ENCODE data around the gene GPX3. TPM values are rescaled to one million over a fixed set of nuclear protein-coding genes. Genes with fewer than 3 reads are reported as not detected.

Gene GPX3
- total and polyA plus RNA-seq, 4 donors = 514 to 1,257 (median 607) TPM

DNA sequence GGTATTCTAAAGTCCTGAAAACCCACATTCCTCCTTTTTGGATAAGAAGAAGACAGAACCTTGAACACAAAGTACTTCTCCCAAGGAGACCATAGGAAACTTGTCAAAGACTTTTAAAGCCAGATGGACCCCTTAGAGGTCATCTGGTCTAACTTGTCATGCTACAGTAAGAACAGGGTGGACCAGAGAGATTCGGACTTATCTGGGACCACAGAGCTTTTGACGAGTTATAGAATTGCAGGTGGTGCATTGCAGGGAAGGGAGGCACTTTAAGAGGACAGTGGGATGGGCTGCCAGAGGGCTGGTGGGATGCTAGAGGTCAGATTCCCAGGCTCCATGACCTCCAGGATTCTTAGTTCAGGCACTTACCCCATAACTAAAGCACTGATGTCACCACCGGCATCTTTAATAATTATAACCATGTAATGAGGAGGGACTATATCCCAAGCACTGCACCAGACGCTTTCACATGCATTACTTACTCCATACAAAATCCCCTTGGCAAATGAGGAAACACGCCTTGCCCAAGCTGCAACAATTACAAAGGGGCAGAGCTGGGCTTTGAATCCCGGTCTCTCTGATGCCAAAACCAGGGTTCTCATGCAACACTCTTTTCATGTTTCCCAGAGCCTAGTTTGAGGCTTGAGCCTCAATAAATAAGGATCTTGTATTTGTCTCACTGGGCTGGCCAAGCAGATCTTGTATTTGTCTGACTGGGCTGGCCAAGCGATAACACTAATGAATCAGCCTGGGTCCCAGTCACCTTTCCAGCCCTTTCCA, 12.8 kb upstream of the GPX3 start:
- no peaks in the 10 kb centered on the region for H3K27me3 ChIP-seq (ENCODE audit: control insufficient read depth in 1 of 2, insufficient read depth in 2 of 2, low read length in 1 of 2)
- no peaks in the 10 kb centered on the region for H3K9me3 ChIP-seq (ENCODE audit: control insufficient read depth, low read length)
- H3K27ac ChIP-seq (ENCODE audit: low read depth in 1 of 2, low read length in 2 of 2) = no peak overlapping the region
- no peaks in the 10 kb centered on the region for H3K4me1 ChIP-seq (ENCODE audit: control insufficient read depth in 1 of 2, insufficient read depth in 2 of 2, low read length in 2 of 2)
- H3K4me3 ChIP-seq (ENCODE audit: low read length in 2 of 2) = no peak overlapping the region
- H3K36me3 ChIP-seq (ENCODE audit: control insufficient read depth in 1 of 2, insufficient read depth in 2 of 2, low read length in 1 of 2) = no peaks in the 10 kb centered on the region
- 93 to 97% methylated on average over 7 of the region's 7 CpGs for WGBS, 2 donors
- intact Hi-C loops (cut with DNase I) = loop anchor here in 1 of 2 donors (5.0 kb wide), 1 partner anchor 155 kb away; no protein-coding TSS in a partner anchor
- no peak for DNase-seq
- no peak for ATAC-seq (ENCODE audit: low FRiP score)

DNA sequence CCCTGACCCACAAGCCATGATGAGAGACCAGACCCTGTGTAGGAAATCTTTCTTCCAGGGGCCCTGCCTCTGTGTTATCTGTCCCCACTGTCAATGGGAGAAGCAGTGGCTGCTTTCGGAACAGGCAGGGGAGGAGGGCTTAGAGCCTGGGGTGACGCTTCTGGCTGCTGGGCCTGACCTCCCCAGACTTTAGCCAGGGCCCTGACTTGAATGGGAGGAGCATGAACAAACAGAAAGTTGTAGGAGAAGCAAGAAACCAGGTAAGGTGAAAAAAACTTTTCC, 12.2 kb upstream of the GPX3 start:
- no peaks in the 10 kb centered on the region for H3K4me1 ChIP-seq (ENCODE audit: control insufficient read depth in 1 of 2, insufficient read depth in 2 of 2, low read length in 2 of 2)
- no peak for ATAC-seq (ENCODE audit: low FRiP score)
- WGBS, 2 donors = 50 to 70% methylated on average over 2 of the region's 2 CpGs
- H3K27ac ChIP-seq (ENCODE audit: low read depth in 1 of 2, low read length in 2 of 2) = no peak overlapping the region
- intact Hi-C loops (cut with DNase I) = loop anchor here in 1 of 2 donors (5.0 kb wide), 1 partner anchor 154 kb away; no protein-coding TSS in a partner anchor
- no peaks in the 10 kb centered on the region for H3K36me3 ChIP-seq (ENCODE audit: control insufficient read depth in 1 of 2, insufficient read depth in 2 of 2, low read length in 1 of 2)
- no peak overlapping the region for H3K4me3 ChIP-seq (ENCODE audit: low read length in 2 of 2)
- no peak for DNase-seq
- H3K27me3 ChIP-seq (ENCODE audit: control insufficient read depth in 1 of 2, insufficient read depth in 2 of 2, low read length in 1 of 2) = no peaks in the 10 kb centered on the region
- H3K9me3 ChIP-seq (ENCODE audit: control insufficient read depth, low read length) = no peaks in the 10 kb centered on the region

DNA sequence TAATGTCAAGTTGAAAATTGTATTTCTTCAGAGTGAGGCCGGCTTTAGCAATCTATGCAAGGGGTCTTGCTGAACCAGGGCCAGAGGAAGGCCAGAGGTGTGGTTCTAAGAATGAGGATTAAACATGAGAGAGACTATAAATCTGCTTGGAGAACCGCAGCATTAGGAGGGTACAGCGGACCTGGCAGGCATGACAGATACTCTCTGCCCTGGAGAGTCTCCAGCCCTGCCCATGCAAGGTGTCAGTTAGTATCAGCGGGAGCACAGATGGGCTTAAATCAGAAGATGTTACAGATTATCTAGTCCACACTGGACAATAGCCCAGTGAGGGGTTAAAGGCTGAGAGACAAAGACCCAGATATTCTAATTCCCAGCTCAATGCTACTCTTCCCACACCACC, 11.5 kb upstream of the GPX3 start:
- no peaks in the 10 kb centered on the region for H3K27me3 ChIP-seq (ENCODE audit: control insufficient read depth in 1 of 2, insufficient read depth in 2 of 2, low read length in 1 of 2)
- intact Hi-C loops (cut with DNase I) = loop anchor here in 1 of 2 donors (5.0 kb wide), 1 partner anchor 153 kb away; no protein-coding TSS in a partner anchor
- no peaks in the 10 kb centered on the region for H3K36me3 ChIP-seq (ENCODE audit: control insufficient read depth in 1 of 2, insufficient read depth in 2 of 2, low read length in 1 of 2)
- 95 to 96% methylated on average over 4 of the region's 4 CpGs for WGBS, 2 donors
- DNase-seq (no peak), ATAC-seq (ENCODE audit: low FRiP score) (no peak)
- no peaks in the 10 kb centered on the region for H3K9me3 ChIP-seq (ENCODE audit: control insufficient read depth, low read length)
- no peaks in the 10 kb centered on the region for H3K4me1 ChIP-seq (ENCODE audit: control insufficient read depth in 1 of 2, insufficient read depth in 2 of 2, low read length in 2 of 2)
- H3K4me3 ChIP-seq (ENCODE audit: low read length in 2 of 2) = no peak overlapping the region
- H3K27ac ChIP-seq (ENCODE audit: low read depth in 1 of 2, low read length in 2 of 2) = no peak overlapping the region

DNA sequence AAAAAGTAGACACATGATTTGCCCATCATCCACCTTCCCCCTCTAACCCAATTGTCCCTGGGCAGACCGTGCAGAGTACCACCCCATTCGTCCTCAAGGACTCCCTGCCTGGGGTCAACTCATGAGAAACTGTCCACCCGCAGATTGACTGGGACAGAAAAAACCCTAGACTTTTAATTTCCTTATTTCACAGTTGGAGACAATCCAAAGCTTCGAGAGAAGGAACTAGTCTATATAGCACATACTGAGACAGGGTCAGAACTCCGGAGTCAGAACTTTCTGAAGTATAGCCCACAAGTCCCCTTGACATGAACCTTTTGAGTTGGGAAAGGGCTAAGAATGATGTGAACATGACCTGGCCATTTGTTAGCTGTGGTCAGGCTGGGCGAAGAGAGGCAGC, 7.5 kb upstream of the GPX3 start:
- 80 to 86% methylated on average over 6 of the region's 6 CpGs for WGBS, 2 donors
- H3K9me3 ChIP-seq (ENCODE audit: control insufficient read depth, low read length) = no peaks in the 10 kb centered on the region
- DNase-seq (no peak), ATAC-seq (ENCODE audit: low FRiP score) (no peak)
- H3K4me3 ChIP-seq (ENCODE audit: low read length in 2 of 2) = no peak overlapping the region
- H3K4me1 ChIP-seq (ENCODE audit: control insufficient read depth in 1 of 2, insufficient read depth in 2 of 2, low read length in 2 of 2) = no peaks in the 10 kb centered on the region
- H3K27ac ChIP-seq (ENCODE audit: low read depth in 1 of 2, low read length in 2 of 2) = no peak overlapping the region
- no peaks in the 10 kb centered on the region for H3K36me3 ChIP-seq (ENCODE audit: control insufficient read depth in 1 of 2, insufficient read depth in 2 of 2, low read length in 1 of 2)
- intact Hi-C loops (cut with DNase I) = no loop called here
- no peaks in the 10 kb centered on the region for H3K27me3 ChIP-seq (ENCODE audit: control insufficient read depth in 1 of 2, insufficient read depth in 2 of 2, low read length in 1 of 2)

DNA sequence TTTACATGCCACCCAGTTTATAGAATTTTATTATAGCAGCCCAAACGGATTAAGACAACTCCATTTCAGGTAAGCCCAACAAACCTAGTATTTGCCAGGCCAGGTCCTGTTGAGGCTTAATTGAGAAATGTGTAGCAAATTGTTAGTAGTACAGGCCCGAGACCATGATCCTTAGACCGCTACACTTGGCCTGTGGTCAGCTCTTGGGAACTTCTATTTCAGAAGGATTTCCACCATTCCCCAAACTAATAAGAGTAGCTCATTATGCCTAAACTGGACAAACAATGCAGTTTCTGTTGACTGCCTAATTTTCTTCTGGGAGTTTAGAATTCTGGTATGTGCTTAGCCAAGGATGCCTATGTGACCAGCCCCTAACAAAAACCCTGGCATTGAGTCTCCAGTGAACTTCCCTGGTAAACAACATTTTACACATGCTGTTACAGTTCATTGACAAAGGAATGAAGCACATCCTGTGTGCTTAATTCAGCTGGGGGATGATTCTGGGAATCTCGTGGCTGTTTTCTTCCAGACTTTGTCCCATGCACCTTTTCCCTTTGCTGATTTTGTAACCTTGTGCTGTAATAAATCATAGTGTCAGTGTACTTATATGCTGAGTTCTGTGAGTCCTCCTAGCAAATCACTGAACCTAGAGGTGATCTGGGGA, 5.6 kb upstream of the GPX3 start:
- intact Hi-C loops (cut with DNase I) = no loop called here
- Histone ChIP-seq H3K27me3 (ENCODE audit: control insufficient read depth in 1 of 2, insufficient read depth in 2 of 2, low read length in 1 of 2) (no peaks in the 10 kb centered on the region), H3K9me3 (ENCODE audit: control insufficient read depth, low read length) (no peaks in the 10 kb centered on the region), H3K4me1 (ENCODE audit: control insufficient read depth in 1 of 2, insufficient read depth in 2 of 2, low read length in 2 of 2) (no peaks in the 10 kb centered on the region), H3K27ac (ENCODE audit: low read depth in 1 of 2, low read length in 2 of 2) (no peak overlapping the region), H3K4me3 (ENCODE audit: low read length in 2 of 2) (no peak overlapping the region), H3K36me3 (ENCODE audit: control insufficient read depth in 1 of 2, insufficient read depth in 2 of 2, low read length in 1 of 2) (no peaks in the 10 kb centered on the region)
- WGBS, 2 donors = 83 to 86% methylated on average over 4 of the region's 4 CpGs
- DNase-seq = no peak
- ATAC-seq (ENCODE audit: low FRiP score) = no peak

DNA sequence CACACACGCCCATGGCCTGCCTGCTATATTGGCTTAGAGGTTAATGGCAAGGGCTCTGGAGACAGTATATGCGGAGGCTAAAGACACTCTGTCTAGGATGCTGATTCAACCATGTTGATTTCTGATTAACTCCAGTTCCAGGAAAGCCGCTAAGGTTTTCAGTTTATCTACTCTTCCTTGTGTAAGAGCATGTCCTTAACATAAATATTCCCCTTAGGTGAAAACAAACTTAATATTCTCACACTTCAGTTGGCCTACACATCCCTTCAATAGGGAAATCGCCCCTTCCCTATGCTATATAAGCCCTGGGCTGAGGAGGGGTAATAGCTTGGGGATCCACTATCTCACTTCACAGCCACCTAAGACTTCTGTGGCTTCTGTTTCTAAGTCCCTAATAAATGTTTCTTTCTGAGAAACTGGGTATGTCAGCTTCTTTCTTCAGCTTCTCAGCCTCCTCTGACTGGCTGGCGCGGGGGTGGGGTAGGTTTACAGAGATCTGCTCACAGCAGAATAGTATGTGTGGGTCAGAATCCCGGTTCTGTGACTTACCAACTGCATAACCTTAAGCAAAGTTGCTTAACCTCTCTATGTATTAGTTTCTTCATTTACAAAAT, 4.3 kb upstream of the GPX3 start:
- H3K27ac ChIP-seq (ENCODE audit: low read depth in 1 of 2, low read length in 2 of 2) = no peak overlapping the region
- DNase-seq = no peak
- intact Hi-C loops (cut with DNase I) = no loop called here
- ATAC-seq (ENCODE audit: low FRiP score) = no peak
- H3K9me3 ChIP-seq (ENCODE audit: control insufficient read depth, low read length) = no peaks in the 10 kb centered on the region
- no peak overlapping the region for H3K4me3 ChIP-seq (ENCODE audit: low read length in 2 of 2)
- H3K4me1 ChIP-seq (ENCODE audit: control insufficient read depth in 1 of 2, insufficient read depth in 2 of 2, low read length in 2 of 2) = no peaks in the 10 kb centered on the region
- no peaks in the 10 kb centered on the region for H3K36me3 ChIP-seq (ENCODE audit: control insufficient read depth in 1 of 2, insufficient read depth in 2 of 2, low read length in 1 of 2)
- H3K27me3 ChIP-seq (ENCODE audit: control insufficient read depth in 1 of 2, insufficient read depth in 2 of 2, low read length in 1 of 2) = no peaks in the 10 kb centered on the region
- WGBS, 2 donors = 92 to 94% methylated on average over 7 of the region's 7 CpGs

DNA sequence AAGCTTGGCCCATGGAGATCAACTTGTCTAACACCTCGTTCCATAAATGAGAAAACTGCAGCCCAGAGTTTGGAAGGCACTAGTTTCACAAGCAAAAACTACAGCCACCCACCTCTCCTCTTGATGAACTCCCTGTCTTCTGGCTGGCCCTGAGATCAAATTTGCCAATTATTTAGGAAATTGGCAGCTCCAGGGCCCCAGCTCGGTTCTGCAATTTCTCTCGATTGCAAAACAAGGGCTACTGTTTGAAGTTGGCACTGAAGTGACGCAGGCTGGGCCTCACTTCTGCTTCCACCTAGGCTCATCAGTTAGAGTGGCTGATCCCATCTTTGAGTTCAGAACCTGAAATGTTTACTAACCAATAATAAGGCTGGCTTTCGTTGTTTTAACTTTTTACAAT, 3.7 kb upstream of the GPX3 start:
- H3K27ac ChIP-seq (ENCODE audit: low read depth in 1 of 2, low read length in 2 of 2) = no peak overlapping the region
- H3K4me3 ChIP-seq (ENCODE audit: low read length in 2 of 2) = no peak overlapping the region
- intact Hi-C loops (cut with DNase I) = no loop called here
- H3K27me3 ChIP-seq (ENCODE audit: control insufficient read depth in 1 of 2, insufficient read depth in 2 of 2, low read length in 1 of 2) = no peaks in the 10 kb centered on the region
- H3K4me1 ChIP-seq (ENCODE audit: control insufficient read depth in 1 of 2, insufficient read depth in 2 of 2, low read length in 2 of 2) = no peaks in the 10 kb centered on the region
- no peak for ATAC-seq (ENCODE audit: low FRiP score)
- DNase-seq = peak in 1 of 2 donors; percentile 82
- H3K36me3 ChIP-seq (ENCODE audit: control insufficient read depth in 1 of 2, insufficient read depth in 2 of 2, low read length in 1 of 2) = no peaks in the 10 kb centered on the region
- no peaks in the 10 kb centered on the region for H3K9me3 ChIP-seq (ENCODE audit: control insufficient read depth, low read length)
- WGBS, 2 donors = 70 to 75% methylated on average over 5 of the region's 5 CpGs

DNA sequence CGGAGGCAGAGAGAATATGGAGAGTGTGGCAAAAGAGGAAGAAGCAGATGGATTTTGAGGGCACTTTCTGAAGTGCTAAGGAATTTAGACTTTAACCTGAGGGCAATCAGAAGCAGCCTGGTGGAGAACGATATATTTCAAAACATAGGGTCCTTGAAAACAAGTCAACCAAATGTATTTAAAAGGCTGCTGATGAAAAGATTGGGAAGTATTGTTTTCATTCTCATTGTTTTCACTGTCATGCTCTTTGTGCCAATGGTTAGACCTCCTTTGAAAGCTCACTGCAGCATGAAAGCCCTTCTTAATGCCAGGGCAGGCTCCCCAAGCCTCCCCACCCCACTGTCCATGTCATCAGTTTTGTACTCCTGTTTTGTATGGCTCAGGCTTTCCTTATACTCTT, 2.5 kb upstream of the GPX3 start:
- Histone ChIP-seq H3K27ac (ENCODE audit: low read depth in 1 of 2, low read length in 2 of 2) (no peak overlapping the region), H3K4me1 (ENCODE audit: control insufficient read depth in 1 of 2, insufficient read depth in 2 of 2, low read length in 2 of 2) (no peaks in the 10 kb centered on the region), H3K36me3 (ENCODE audit: control insufficient read depth in 1 of 2, insufficient read depth in 2 of 2, low read length in 1 of 2) (no peaks in the 10 kb centered on the region), H3K9me3 (ENCODE audit: control insufficient read depth, low read length) (no peaks in the 10 kb centered on the region), H3K27me3 (ENCODE audit: control insufficient read depth in 1 of 2, insufficient read depth in 2 of 2, low read length in 1 of 2) (no peaks in the 10 kb centered on the region), H3K4me3 (ENCODE audit: low read length in 2 of 2) (no peak overlapping the region)
- intact Hi-C loops (cut with DNase I) = no loop called here
- DNase-seq (no peak), ATAC-seq (ENCODE audit: low FRiP score) (no peak)
- 92 to 93% methylated on average over 2 of the region's 2 CpGs for WGBS, 2 donors

DNA sequence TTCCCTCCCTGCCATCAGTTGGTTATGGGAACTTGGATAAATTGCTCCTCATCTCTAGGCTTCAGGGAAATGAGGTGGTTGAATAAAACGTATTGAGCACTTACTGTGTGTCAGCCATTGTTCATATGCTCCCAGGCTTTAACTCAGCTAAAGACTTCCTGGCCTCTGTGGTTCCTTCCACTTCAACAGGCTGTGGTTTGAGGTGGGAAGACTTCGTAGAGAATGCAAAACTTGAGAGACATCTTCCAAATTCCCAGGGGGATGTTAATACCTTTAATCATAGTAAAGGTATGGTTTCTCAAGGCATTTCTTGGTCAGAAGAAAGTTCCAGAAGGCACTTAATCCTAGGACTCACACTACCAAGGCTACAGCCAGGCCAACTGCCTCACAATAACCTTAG, 1.5 kb upstream of the GPX3 start:
- DNase-seq = no peak
- intact Hi-C loops (cut with DNase I) = no loop called here
- Histone ChIP-seq H3K27me3 (ENCODE audit: control insufficient read depth in 1 of 2, insufficient read depth in 2 of 2, low read length in 1 of 2) (no peaks in the 10 kb centered on the region), H3K4me3 (ENCODE audit: low read length in 2 of 2) (no peak overlapping the region), H3K4me1 (ENCODE audit: control insufficient read depth in 1 of 2, insufficient read depth in 2 of 2, low read length in 2 of 2) (no peaks in the 10 kb centered on the region), H3K36me3 (ENCODE audit: control insufficient read depth in 1 of 2, insufficient read depth in 2 of 2, low read length in 1 of 2) (no peaks in the 10 kb centered on the region), H3K9me3 (ENCODE audit: control insufficient read depth, low read length) (no peaks in the 10 kb centered on the region), H3K27ac (ENCODE audit: low read depth in 1 of 2, low read length in 2 of 2) (no peak overlapping the region)
- ATAC-seq (ENCODE audit: low FRiP score) = no peak
- WGBS, 2 donors = 81 to 86% methylated on average over 2 of the region's 2 CpGs

All from aorta (tissue), 5 donors.